CD4-positive, alpha-beta T cell (primary cell): ENCODE measurements around the gene ZAP70. TPM values are rescaled to one million over a fixed set of nuclear protein-coding genes. Genes with fewer than 3 reads are reported as not detected.

ENCODE experiments used
- ATAC-seq: fragments of 200-7000 bp; cut with Tn5 transposase; one replicate; pipeline ENCODE4 v1.10.0; 2022; ENCODE audit warnings: mild to moderate bottlenecking; ENCODE audit not compliant: poor library complexity
- CTCF ChIA-PET: fragments of 350-600 bp; sonication (Branson Sonifier 250); formaldehyde crosslinking; loops from one replicate; lab custom pipeline; 2021; ENCODE audit warnings: antibody characterized with exemption, inconsistent platforms; lab: Charles Lee
- POLR2A ChIA-PET: fragments of 350-600 bp; sonication (Branson Sonifier 250); formaldehyde crosslinking; loops from one replicate; lab custom pipeline; 2021; ENCODE audit warnings: antibody characterized with exemption, inconsistent platforms; lab: Charles Lee
- DNase-seq, 14 experiments: peaks; one replicate each; pipeline ENCODE4 v3.0.0-alpha.2; 2013 to 2020; ENCODE audit warnings: mixed read lengths in 2 of 14
- H3K27ac ChIP-seq, 2 donors: one replicate each; pipeline versions ENCODE4 v1.5.1 to v1.7.0; 2013; ENCODE audit warnings: low read length in 2 of 2, low read depth in 1 of 2, mild to moderate bottlenecking in 1 of 2
- H3K27me3 ChIP-seq, 2 experiments: 1 replicate in 1 of 2; 2 replicates in 1 of 2; pipeline versions ENCODE4 v1.6.1 to v1.7.0; 2013; ENCODE audit warnings: low read length in 2 of 2, control low read depth in 1 of 2, mild to moderate bottlenecking in 1 of 2, moderate library complexity in 1 of 2; ENCODE audit not compliant: insufficient read depth in 2 of 2, control insufficient read depth in 1 of 2
- H3K36me3 ChIP-seq: one replicate; pipeline ENCODE4 v1.6.1; 2013; ENCODE audit warnings: low read length, control low read depth; ENCODE audit not compliant: insufficient read depth
- H3K4me1 ChIP-seq: one replicate; pipeline ENCODE4 v1.6.1; 2013; ENCODE audit warnings: low read length, control low read depth; ENCODE audit not compliant: insufficient read depth
- H3K4me3 ChIP-seq: one replicate; pipeline ENCODE4 v1.5.1; 2013; ENCODE audit warnings: mild to moderate bottlenecking, low read length, moderate library complexity
- H3K9me3 ChIP-seq, 2 experiments: 1 replicate in 1 of 2; 2 replicates in 1 of 2; pipeline versions ENCODE4 v1.6.1 to v1.7.0; 2013; ENCODE audit warnings: low read length in 2 of 2, mild to moderate bottlenecking in 2 of 2, control low read depth in 1 of 2, moderate library complexity in 1 of 2; ENCODE audit not compliant: control insufficient read depth in 1 of 2, insufficient read depth in 1 of 2
- H3K27ac Mint-ChIP-seq: one replicate; pipeline ENCODE4 v1.8.0; 2020; ENCODE audit warnings: mixed read lengths
- H3K27me3 Mint-ChIP-seq: one replicate; pipeline ENCODE4 v1.8.0; 2021; ENCODE audit warnings: mixed read lengths
- H3K36me3 Mint-ChIP-seq: one replicate; pipeline ENCODE4 v1.8.0; 2021; ENCODE audit warnings: low read depth, mixed read lengths
- H3K4me1 Mint-ChIP-seq: one replicate; pipeline ENCODE4 v1.8.0; 2021; ENCODE audit warnings: low read depth, mixed read lengths
- H3K4me3 Mint-ChIP-seq: one replicate; pipeline ENCODE4 v1.8.0; 2020; ENCODE audit warnings: mild to moderate bottlenecking, mixed read lengths
- H3K9me3 Mint-ChIP-seq: one replicate; pipeline ENCODE4 v1.8.0; 2020; ENCODE audit warnings: mixed read lengths
- CTCF ChIP-seq: fragments of 200-600 bp; IDR thresholded peaks from one replicate; pipeline ENCODE4 v1.8.0; 2022; ENCODE audit warnings: antibody characterized with exemption, mild to moderate bottlenecking
- intact Hi-C, 2 experiments: fragments of 100-400 bp; cut with DNase I in 1 of 2; cut with micrococcal nuclease in 1 of 2; formaldehyde crosslinking; loops; one replicate each; pipeline versions ENCODE4 v1.15.1 to v1.9.0; 2023 to 2025; cut with DNase I, micrococcal nuclease
- total RNA-seq, 174 experiments: library from RNA in 2 of 174; stranded (reverse) in 2 of 174; gene quantifications; one replicate each; pipeline ENCODE4 v1.2.3 and lab custom pipeline; 2021 to 2026

ZAP70 gene
- total RNA-seq, 2 experiments from 2014 or later: 440 to 470 TPM

DNA sequence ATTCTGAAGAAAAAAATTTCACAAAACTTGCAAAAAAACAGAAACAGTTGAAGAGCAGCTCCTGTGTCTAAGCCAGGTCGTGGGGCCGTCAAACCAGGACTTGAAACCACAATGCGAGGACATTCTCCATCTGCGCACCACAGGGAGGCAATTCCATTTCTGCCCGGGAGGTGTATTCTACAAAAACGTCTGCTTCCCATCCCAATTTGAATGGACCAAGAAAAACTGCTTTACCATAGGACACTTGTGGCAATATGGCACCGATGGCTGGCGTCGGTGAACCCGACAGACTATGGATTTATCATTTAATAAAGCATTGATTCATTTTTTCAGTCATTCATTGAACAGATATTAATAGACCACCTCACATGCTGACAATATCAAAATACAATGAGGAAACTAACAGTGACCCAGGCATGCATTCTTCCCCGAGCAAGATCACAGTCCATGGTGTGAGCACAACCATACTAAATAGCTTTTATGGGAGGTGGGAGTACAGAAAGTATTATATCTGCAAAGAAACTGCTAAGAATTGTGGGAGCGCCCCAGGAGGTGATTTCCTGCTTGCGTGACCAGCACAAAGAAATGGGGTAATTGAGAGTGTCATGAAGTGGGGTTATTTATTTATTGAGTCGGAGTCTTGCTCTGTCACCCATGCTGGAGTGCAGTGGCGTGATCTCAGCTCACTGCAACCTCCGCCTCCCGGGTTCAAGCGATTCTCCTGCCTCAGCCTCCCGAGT, 10.5 kb upstream of the ZAP70 start:
- H3K27me3 ChIP-seq: no peaks in the 10 kb centered on the region
- POLR2A ChIA-PET: interaction anchor here (1.0 kb wide), 1 partner anchor 11 kb away, joined by 3 read pairs; the partner anchor contains the start of gene ZAP70

GRCh38 chr2:97703741-97704140, 9.6 kb upstream of the ZAP70 start:
- no peaks in the 10 kb centered on the region for H3K36me3 ChIP-seq

More for the DNA sequence above, 10.5 kb upstream of the ZAP70 start:
- intact Hi-C loops: no loop called here
- Histone ChIP-seq H3K36me3 (no peaks in the 10 kb centered on the region), H3K4me1 (no peaks in the 10 kb centered on the region), H3K27ac (no peak overlapping the region), H3K9me3 (no peaks in the 10 kb centered on the region), H3K4me3 (no peak overlapping the region)
- no peak overlapping the region for H3K4me3 Mint-ChIP-seq
- no peaks in the 10 kb centered on the region for H3K9me3 Mint-ChIP-seq
- no peak overlapping the region for H3K27ac Mint-ChIP-seq
- peaks cover 6% of the 10 kb centered on the region for H3K4me1 Mint-ChIP-seq
- no peak for DNase-seq
- no peak for ATAC-seq
- no peaks in the 10 kb centered on the region for H3K36me3 Mint-ChIP-seq
- no peak for TF ChIP-seq CTCF
- H3K27me3 Mint-ChIP-seq: no peaks in the 10 kb centered on the region
- CTCF ChIA-PET: interaction anchor here (1.6 kb wide), 1 partner anchor 112 kb away, joined by 5 read pairs; no protein-coding TSS in a partner anchor

GRCh38 chr2:97704989-97705388, 8.4 kb upstream of the ZAP70 start:
- H3K4me1 ChIP-seq: peaks cover 5% of the 10 kb centered on the region
- no peak overlapping the region for H3K27ac ChIP-seq
- intact Hi-C loops: loop anchor here in 1 of 2 experiments (5.0 kb wide), 1 partner anchor 677 kb away; no protein-coding TSS in a partner anchor
- H3K4me3 Mint-ChIP-seq: no peak overlapping the region
- no peaks in the 10 kb centered on the region for H3K9me3 ChIP-seq
- no peak for TF ChIP-seq CTCF
- ATAC-seq (no peak), DNase-seq (peak in 1 of 14 experiments; percentile 14)
- H3K4me3 ChIP-seq: no peak overlapping the region
- H3K36me3 Mint-ChIP-seq: no peaks in the 10 kb centered on the region
- ChIA-PET POLR2A (no interaction called here), CTCF (no interaction called here)
- H3K4me1 Mint-ChIP-seq: peaks cover 10% of the 10 kb centered on the region
- H3K27ac Mint-ChIP-seq: no peak overlapping the region
- no peaks in the 10 kb centered on the region for H3K27me3 ChIP-seq
- H3K27me3 Mint-ChIP-seq: no peaks in the 10 kb centered on the region
- no peaks in the 10 kb centered on the region for H3K36me3 ChIP-seq
- H3K9me3 Mint-ChIP-seq: no peaks in the 10 kb centered on the region

More at GRCh38 chr2:97703741-97704140, 9.6 kb upstream of the ZAP70 start:
- H3K27ac Mint-ChIP-seq: no peak overlapping the region
- Histone ChIP-seq H3K27ac (no peak overlapping the region), H3K4me1 (no peaks in the 10 kb centered on the region), H3K4me3 (no peak overlapping the region), H3K27me3 (no peaks in the 10 kb centered on the region), H3K9me3 (no peaks in the 10 kb centered on the region)
- no peaks in the 10 kb centered on the region for H3K36me3 Mint-ChIP-seq
- H3K4me3 Mint-ChIP-seq: no peak overlapping the region
- TF ChIP-seq CTCF: no peak
- ChIA-PET POLR2A (no interaction called here), CTCF (no interaction called here)
- H3K9me3 Mint-ChIP-seq: no peaks in the 10 kb centered on the region
- H3K27me3 Mint-ChIP-seq: no peaks in the 10 kb centered on the region
- peaks cover 6% of the 10 kb centered on the region for H3K4me1 Mint-ChIP-seq
- ATAC-seq (no peak), DNase-seq (no peak)
- intact Hi-C loops: no loop called here
